Testis (tissue), 2 donors: ENCODE data around the gene KCNIP2.

ENCODE experiments used
- POLR2A ChIP-seq: fragments of 450-650 bp; IDR thresholded peaks from one replicate; pipeline ENCODE4 v1.6.1; 2017; ENCODE audit warnings: antibody characterized with exemption, mild to moderate bottlenecking, moderate library complexity
- TF ChIP-seq, protein P1 (sequence below), 3 experiments: fragments of 450-650 bp in 2 of 3; fragments of 200-600 bp in 1 of 3; sonication (generic) in 1 of 3; IDR thresholded peaks; one replicate each; pipeline ENCODE4 v1.5.1; 2016 to 2019; ENCODE audit warnings: antibody characterized with exemption in 3 of 3, mild to moderate bottlenecking in 2 of 3, moderate library complexity in 1 of 3

DNA sequence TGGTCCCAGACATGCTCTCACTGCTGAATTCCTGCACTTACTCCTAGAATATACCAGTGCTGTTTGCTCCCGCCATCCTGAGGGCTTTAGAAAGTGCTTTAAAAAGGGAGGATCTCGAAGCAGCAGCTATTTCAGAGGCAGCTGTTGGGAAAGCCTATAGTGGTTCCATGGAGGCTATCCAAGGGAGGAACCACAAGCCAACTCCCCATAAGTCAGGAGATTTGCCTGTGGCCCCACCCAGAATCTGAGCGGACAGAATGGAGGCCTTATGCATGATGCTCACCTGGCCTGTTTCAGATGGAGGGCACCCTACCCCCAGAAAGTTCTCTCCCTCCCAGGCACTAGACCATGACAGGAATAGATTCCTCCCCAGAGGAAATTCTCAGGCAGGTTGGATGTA lies 2.3 kb upstream of the KCNIP2 start:
- TF ChIP-seq, protein P1, sequence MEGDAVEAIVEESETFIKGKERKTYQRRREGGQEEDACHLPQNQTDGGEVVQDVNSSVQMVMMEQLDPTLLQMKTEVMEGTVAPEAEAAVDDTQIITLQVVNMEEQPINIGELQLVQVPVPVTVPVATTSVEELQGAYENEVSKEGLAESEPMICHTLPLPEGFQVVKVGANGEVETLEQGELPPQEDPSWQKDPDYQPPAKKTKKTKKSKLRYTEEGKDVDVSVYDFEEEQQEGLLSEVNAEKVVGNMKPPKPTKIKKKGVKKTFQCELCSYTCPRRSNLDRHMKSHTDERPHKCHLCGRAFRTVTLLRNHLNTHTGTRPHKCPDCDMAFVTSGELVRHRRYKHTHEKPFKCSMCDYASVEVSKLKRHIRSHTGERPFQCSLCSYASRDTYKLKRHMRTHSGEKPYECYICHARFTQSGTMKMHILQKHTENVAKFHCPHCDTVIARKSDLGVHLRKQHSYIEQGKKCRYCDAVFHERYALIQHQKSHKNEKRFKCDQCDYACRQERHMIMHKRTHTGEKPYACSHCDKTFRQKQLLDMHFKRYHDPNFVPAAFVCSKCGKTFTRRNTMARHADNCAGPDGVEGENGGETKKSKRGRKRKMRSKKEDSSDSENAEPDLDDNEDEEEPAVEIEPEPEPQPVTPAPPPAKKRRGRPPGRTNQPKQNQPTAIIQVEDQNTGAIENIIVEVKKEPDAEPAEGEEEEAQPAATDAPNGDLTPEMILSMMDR (IDR thresholded peaks at IDR 0.05), result no peak
- no peak for TF ChIP-seq POLR2A
